Activated CD8-positive, alpha-beta memory T cell treated with anti-CD3 and anti-CD28 coated beads, Interleukin-2, amount 50 U/mL, for 1 hour (primary cell): ENCODE measurements around the gene FYN.

Source experiments
- DNase-seq: peaks from one replicate; pipeline ENCODE4 v3.0.0-alpha.2; 2020; ENCODE audit errors: extremely low read depth

The FYN gene

GRCh38 chr6:111709201-111709600, 164.1 kb downstream of the FYN start:
- DNase-seq, result no peak

GRCh38 chr6:111707773-111708172, 165.5 kb downstream of the FYN start:
- DNase-seq, result no peak

GRCh38 chr6:111706841-111707391, 166.3 kb downstream of the FYN start:
- DNase-seq, result no peak

- DNase-seq, result no peak
Observed at GRCh38 chr6:111703723-111704122, 169.5 kb downstream of the FYN start.

GRCh38 chr6:111702268-111702667, 171.0 kb downstream of the FYN start:
- DNase-seq, result no peak

- DNase-seq, result no peak
Observed at GRCh38 chr6:111701146-111701545, 172.1 kb downstream of the FYN start.

- no peak for DNase-seq
Observed at GRCh38 chr6:111700135-111700690, 173.0 kb downstream of the FYN start.

GRCh38 chr6:111699123-111699522, 174.1 kb downstream of the FYN start:
- no peak for DNase-seq

- no peak for DNase-seq
Observed at GRCh38 chr6:111696814-111697213, 176.4 kb downstream of the FYN start.

GRCh38 chr6:111692327-111693164, 180.7 kb downstream of the FYN start:
- no peak for DNase-seq

- DNase-seq, result no peak
Observed at GRCh38 chr6:111691345-111692225, 181.7 kb downstream of the FYN start.

GRCh38 chr6:111689946-111690345, 183.3 kb downstream of the FYN start:
- no peak for DNase-seq

GRCh38 chr6:111689419-111689818, 183.8 kb downstream of the FYN start:
- DNase-seq, result no peak

GRCh38 chr6:111688331-111688730, 184.9 kb downstream of the FYN start:
- DNase-seq, result no peak

- DNase-seq, result no peak
Observed at GRCh38 chr6:111687652-111688051, 185.6 kb downstream of the FYN start.

- no peak for DNase-seq
Observed at GRCh38 chr6:111686932-111687266, 186.4 kb downstream of the FYN start.

GRCh38 chr6:111686249-111686931, 186.9 kb downstream of the FYN start:
- no peak for DNase-seq

GRCh38 chr6:111685526-111685925, 187.7 kb downstream of the FYN start:
- DNase-seq, result no peak

GRCh38 chr6:111685058-111685457, 188.2 kb downstream of the FYN start:
- DNase-seq, result no peak

- DNase-seq, result no peak
Observed at GRCh38 chr6:111683749-111684267, 189.4 kb downstream of the FYN start.

- DNase-seq, result no peak
Observed at GRCh38 chr6:111683157-111683556, 190.1 kb downstream of the FYN start.

GRCh38 chr6:111681860-111682259, 191.4 kb downstream of the FYN start:
- DNase-seq, result no peak
